Activated CD8-positive, alpha-beta T cell treated with anti-CD3 and anti-CD28 coated beads for 36 hours (primary cell): ENCODE data around the gene AFF2. TPM values are rescaled to one million over a fixed set of nuclear protein-coding genes. Genes with fewer than 3 reads are reported as not detected.

Source experiments
- ATAC-seq: fragments of 200-7000 bp; cut with Tn5 transposase; one replicate; pipeline ENCODE4 v1.10.0; 2021; ENCODE audit warnings: mild to moderate bottlenecking, moderate library complexity
- CTCF ChIA-PET: fragments of 350-600 bp; sonication (Branson Sonifier 250); formaldehyde crosslinking; loops from one replicate; lab custom pipeline; 2021; ENCODE audit warnings: antibody characterized with exemption; lab: Charles Lee
- POLR2A ChIA-PET: fragments of 350-600 bp; sonication (Branson Sonifier 250); formaldehyde crosslinking; loops from one replicate; lab custom pipeline; 2021; ENCODE audit warnings: antibody characterized with exemption; lab: Charles Lee
- DNase-seq: peaks from one replicate; pipeline ENCODE4 v3.0.0-alpha.2; 2020
- H3K27ac Mint-ChIP-seq: one replicate; pipeline ENCODE4 v1.8.0; 2021; ENCODE audit warnings: mild to moderate bottlenecking, mixed read lengths
- H3K27me3 Mint-ChIP-seq: one replicate; pipeline ENCODE4 v1.8.0; 2021; ENCODE audit warnings: mixed read lengths
- H3K36me3 Mint-ChIP-seq: one replicate; pipeline ENCODE4 v1.8.0; 2021; ENCODE audit warnings: low read depth, mixed read lengths
- H3K4me1 Mint-ChIP-seq: one replicate; pipeline ENCODE4 v1.8.0; 2021; ENCODE audit warnings: low read depth, mixed read lengths
- H3K4me3 Mint-ChIP-seq: one replicate; pipeline ENCODE4 v1.8.0; 2021; ENCODE audit warnings: mild to moderate bottlenecking, moderate library complexity, mixed read lengths
- H3K9me3 Mint-ChIP-seq: one replicate; pipeline ENCODE4 v1.8.0; 2021; ENCODE audit warnings: mixed read lengths
- intact Hi-C: fragments of 100-400 bp; cut with micrococcal nuclease; formaldehyde crosslinking; loops from one replicate; pipeline ENCODE4 v1.10.0; 2022
- total RNA-seq, 2 experiments: library from RNA; stranded (reverse); gene quantifications; one replicate each; pipeline ENCODE4 v1.2.3, GENCODE V29; 2021
- TF ChIP-seq, protein P1 (sequence below): fragments of 200-600 bp; IDR thresholded peaks from one replicate; pipeline ENCODE4 v1.8.0; 2022; ENCODE audit warnings: antibody characterized with exemption, mild to moderate bottlenecking

Gene AFF2
- total RNA-seq, 2 experiments from 2014 or later, result 1.3 to 1.7 TPM

DNA sequence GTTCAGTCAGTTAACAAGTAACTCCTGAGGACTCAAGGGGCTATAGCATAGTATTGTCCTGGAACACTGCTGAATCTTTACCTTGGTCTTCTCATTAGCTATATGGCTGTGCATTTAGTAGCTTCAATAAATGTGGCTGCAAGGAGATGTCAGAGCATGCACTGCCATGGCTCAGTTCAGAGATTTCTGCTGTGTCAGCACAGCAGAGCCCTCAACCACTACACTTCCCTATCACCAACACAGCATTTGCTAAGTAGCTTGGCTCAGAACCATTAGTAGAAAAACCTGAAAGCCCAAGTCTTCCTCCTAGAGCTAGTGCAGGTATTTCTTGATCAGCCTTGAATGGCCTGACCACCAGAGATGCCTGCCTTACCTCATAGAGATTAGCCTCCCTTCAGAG is 538.6 kb downstream of the AFF2 start:
- intact Hi-C loops, result no loop called here
- CTCF ChIA-PET, result no interaction called here
- H3K27ac Mint-ChIP-seq, result no peak overlapping the region
- DNase-seq (no peak), ATAC-seq (no peak)
- H3K9me3 Mint-ChIP-seq, result no peaks in the 10 kb centered on the region
- H3K4me1 Mint-ChIP-seq, result no peaks in the 10 kb centered on the region
- POLR2A ChIA-PET, result no interaction called here
- no peaks in the 10 kb centered on the region for H3K27me3 Mint-ChIP-seq
- TF ChIP-seq, protein P1, sequence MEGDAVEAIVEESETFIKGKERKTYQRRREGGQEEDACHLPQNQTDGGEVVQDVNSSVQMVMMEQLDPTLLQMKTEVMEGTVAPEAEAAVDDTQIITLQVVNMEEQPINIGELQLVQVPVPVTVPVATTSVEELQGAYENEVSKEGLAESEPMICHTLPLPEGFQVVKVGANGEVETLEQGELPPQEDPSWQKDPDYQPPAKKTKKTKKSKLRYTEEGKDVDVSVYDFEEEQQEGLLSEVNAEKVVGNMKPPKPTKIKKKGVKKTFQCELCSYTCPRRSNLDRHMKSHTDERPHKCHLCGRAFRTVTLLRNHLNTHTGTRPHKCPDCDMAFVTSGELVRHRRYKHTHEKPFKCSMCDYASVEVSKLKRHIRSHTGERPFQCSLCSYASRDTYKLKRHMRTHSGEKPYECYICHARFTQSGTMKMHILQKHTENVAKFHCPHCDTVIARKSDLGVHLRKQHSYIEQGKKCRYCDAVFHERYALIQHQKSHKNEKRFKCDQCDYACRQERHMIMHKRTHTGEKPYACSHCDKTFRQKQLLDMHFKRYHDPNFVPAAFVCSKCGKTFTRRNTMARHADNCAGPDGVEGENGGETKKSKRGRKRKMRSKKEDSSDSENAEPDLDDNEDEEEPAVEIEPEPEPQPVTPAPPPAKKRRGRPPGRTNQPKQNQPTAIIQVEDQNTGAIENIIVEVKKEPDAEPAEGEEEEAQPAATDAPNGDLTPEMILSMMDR, result no peak
- H3K4me3 Mint-ChIP-seq, result no peak overlapping the region
- H3K36me3 Mint-ChIP-seq, result no peaks in the 10 kb centered on the region

DNA sequence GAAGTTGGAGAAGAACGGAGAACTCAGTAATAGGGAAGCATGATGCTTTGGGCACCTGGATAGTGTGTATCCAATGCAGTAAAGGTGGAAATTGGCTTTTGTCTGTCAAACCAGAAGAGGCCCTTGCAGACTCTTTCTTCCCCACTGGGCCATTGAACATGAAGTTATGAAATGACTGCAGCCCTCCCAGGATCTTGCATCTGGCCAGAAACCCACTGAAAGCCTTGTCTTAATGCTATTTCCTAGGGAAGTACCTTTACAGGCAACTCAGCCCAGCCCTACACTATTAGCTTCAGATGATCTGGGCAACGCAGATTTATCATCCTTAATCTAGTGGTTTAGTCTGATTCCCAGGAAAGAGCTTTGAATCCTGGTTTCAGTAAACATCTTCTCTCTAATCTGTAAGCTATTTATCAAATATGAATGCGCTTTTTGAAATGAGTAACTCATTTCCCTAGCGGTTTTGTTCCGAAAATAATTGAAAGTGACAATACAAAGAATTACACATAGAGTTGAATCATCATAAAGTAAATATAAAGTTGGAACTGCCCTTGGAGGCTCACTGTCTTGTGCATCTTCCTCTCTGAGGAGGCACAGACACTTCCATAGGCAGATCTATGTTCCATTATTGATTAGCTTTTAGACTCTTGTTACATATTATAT is 540.6 kb downstream of the AFF2 start:
- CTCF ChIA-PET, result no interaction called here

DNA sequence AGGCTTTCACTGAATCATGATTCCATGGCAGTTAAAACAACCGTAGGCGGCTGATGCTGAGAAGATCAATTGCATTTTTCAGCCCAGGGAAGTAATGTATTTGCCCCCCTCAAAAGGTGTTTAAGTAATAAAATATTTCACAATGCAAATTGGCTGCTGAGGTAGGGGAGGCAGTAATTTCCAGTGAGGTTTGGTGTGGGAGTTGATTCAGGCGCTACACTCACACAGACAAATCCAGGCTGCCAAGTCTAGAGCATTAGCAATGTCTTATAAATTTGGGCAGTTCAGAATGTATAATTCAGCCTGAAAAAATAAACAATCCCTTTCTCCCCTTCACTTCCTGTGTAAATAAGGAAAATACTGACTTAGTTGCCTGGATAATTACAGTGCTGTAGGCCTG is 543.0 kb downstream of the AFF2 start:
- Mint-ChIP-seq H3K4me3 (no peak overlapping the region), H3K9me3 (no peaks in the 10 kb centered on the region), H3K27ac (no peak overlapping the region), H3K36me3 (no peaks in the 10 kb centered on the region), H3K27me3 (no peaks in the 10 kb centered on the region), H3K4me1 (no peaks in the 10 kb centered on the region)
- DNase-seq (no peak), ATAC-seq (no peak)
- ChIA-PET CTCF (no interaction called here), POLR2A (no interaction called here)
- TF ChIP-seq, protein P1, result no peak
- intact Hi-C loops, result no loop called here

More for the DNA sequence above, 540.6 kb downstream of the AFF2 start:
- ATAC-seq, result no peak
- H3K36me3 Mint-ChIP-seq, result no peaks in the 10 kb centered on the region
- no peak overlapping the region for H3K27ac Mint-ChIP-seq
- no peak overlapping the region for H3K4me3 Mint-ChIP-seq
- POLR2A ChIA-PET, result no interaction called here
- TF ChIP-seq, protein P1, result no peak
- DNase-seq, result no peak
- H3K4me1 Mint-ChIP-seq, result no peaks in the 10 kb centered on the region
- intact Hi-C loops, result no loop called here
- no peaks in the 10 kb centered on the region for H3K27me3 Mint-ChIP-seq
- H3K9me3 Mint-ChIP-seq, result no peaks in the 10 kb centered on the region

DNA sequence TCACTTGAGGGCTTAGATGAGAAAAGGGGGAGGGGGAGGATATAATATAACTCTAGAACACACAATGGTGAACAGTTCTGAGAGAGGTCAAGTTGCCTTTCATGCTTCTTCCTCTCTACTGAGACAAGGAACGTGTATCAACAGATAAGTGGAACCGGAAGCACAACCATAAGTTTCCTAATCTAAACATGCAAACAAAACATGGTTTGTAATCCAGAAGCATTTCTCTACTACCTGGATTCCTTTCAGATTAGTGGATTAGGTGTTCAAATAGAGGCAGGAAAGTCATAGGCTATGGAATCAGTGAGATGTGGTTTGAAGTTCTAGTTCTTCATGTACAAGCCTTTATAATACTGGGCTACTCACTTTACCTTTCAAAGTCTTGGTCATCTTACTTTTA is 544.1 kb downstream of the AFF2 start:
- Mint-ChIP-seq H3K27me3 (no peaks in the 10 kb centered on the region), H3K9me3 (no peaks in the 10 kb centered on the region), H3K4me3 (no peak overlapping the region), H3K27ac (no peak overlapping the region), H3K4me1 (no peaks in the 10 kb centered on the region), H3K36me3 (no peaks in the 10 kb centered on the region)
- DNase-seq (no peak), ATAC-seq (no peak)
- ChIA-PET POLR2A (no interaction called here), CTCF (no interaction called here)
- TF ChIP-seq, protein P1, result no peak
- intact Hi-C loops, result no loop called here

GRCh38 chrX:149045645-149046210 is 545.3 kb downstream of the AFF2 start:
- ATAC-seq (no peak), DNase-seq (no peak)
- ChIA-PET CTCF (no interaction called here), POLR2A (no interaction called here)
- Mint-ChIP-seq H3K27ac (no peak overlapping the region), H3K9me3 (no peaks in the 10 kb centered on the region), H3K27me3 (no peaks in the 10 kb centered on the region), H3K4me1 (no peaks in the 10 kb centered on the region), H3K36me3 (no peaks in the 10 kb centered on the region), H3K4me3 (no peak overlapping the region)
- intact Hi-C loops, result no loop called here
- TF ChIP-seq, protein P1, result no peak
